Gastroesophageal sphincter (tissue), 4 donors: ENCODE results near the gene CLEC10A. TPM values are rescaled to one million over a fixed set of nuclear protein-coding genes. Genes with fewer than 3 reads are reported as not detected.

Experiments used
- ATAC-seq: fragments of 150-250 bp; one replicate; pipeline ENCODE4 v1.9.1; 2016; ENCODE audit warnings: mild to moderate bottlenecking, moderate library complexity
- H3K27ac ChIP-seq, 4 donors: fragments of 200-600 bp; sonication (generic) in 3 of 4; 1 replicate in 3 of 4; 2 replicates in 1 of 4; pipeline ENCODE4 v1.5.1; 2016 to 2019
- H3K27me3 ChIP-seq: fragments of 200-600 bp; sonication (generic); one replicate; pipeline ENCODE4 v1.5.1; 2019
- H3K36me3 ChIP-seq, 2 donors: fragments of 200-600 bp; sonication (generic); one replicate each; pipeline ENCODE4 v1.5.1; 2019; ENCODE audit warnings: control low read depth in 1 of 2
- H3K4me1 ChIP-seq, 3 donors: fragments of 200-600 bp; sonication (generic); 1 replicate in 2 of 3; 2 replicates in 1 of 3; pipeline ENCODE4 v1.5.1; 2016 to 2019; ENCODE audit warnings: control low read depth in 2 of 3
- H3K4me3 ChIP-seq, 2 donors: fragments of 200-600 bp; sonication (generic); one replicate each; pipeline ENCODE4 v1.5.1; 2019; ENCODE audit warnings: mild to moderate bottlenecking in 1 of 2, moderate library complexity in 1 of 2
- H3K9me3 ChIP-seq, 3 donors: fragments of 200-600 bp; sonication (generic); one replicate each; pipeline ENCODE4 v1.5.1; 2017 to 2019; ENCODE audit warnings: control low read depth in 2 of 3
- EP300 ChIP-seq: sonication (generic); formaldehyde crosslinking; IDR thresholded peaks from one replicate; pipeline ENCODE4 v1.6.1; 2017; ENCODE audit warnings: antibody characterized with exemption, mild to moderate bottlenecking
- POLR2A ChIP-seq, 2 donors: fragments of 450-650 bp; IDR thresholded peaks; one replicate each; pipeline ENCODE4 v1.6.1; 2017; ENCODE audit warnings: antibody characterized with exemption in 2 of 2, mild to moderate bottlenecking in 2 of 2, moderate library complexity in 1 of 2
- POLR2AphosphoS5 ChIP-seq: sonication (generic); formaldehyde crosslinking; IDR thresholded peaks from one replicate; pipeline ENCODE4 v1.6.1; 2017; ENCODE audit warnings: antibody characterized with exemption
- WGBS, 2 donors: methylation state at CpG; one replicate each; pipeline ENCODE4 v1.1.5; 2018; ENCODE audit warnings: low coverage in 1 of 2; 5-methylcytosine and 5-hydroxymethylcytosine counted together
- total RNA-seq, 4 donors: library from RNA; depleted of rRNA; stranded (reverse); fragments of >200 nt; gene quantifications; one replicate each; pipeline ENCODE4 v1.1.0, GENCODE V29; 2016
- TF ChIP-seq, protein P1 (sequence below), 4 experiments: fragments of 200-600 bp in 2 of 4; fragments of 450-650 bp in 2 of 4; sonication (generic) in 1 of 4; IDR thresholded peaks; one replicate each; pipeline ENCODE4 v1.5.1; 2017 to 2019; ENCODE audit warnings: antibody characterized with exemption in 4 of 4, mild to moderate bottlenecking in 2 of 4, moderate library complexity in 2 of 4

The CLEC10A gene
- total RNA-seq, 4 donors from 2014 or later = 3.8 to 25.6 (median 11.3) TPM

DNA sequence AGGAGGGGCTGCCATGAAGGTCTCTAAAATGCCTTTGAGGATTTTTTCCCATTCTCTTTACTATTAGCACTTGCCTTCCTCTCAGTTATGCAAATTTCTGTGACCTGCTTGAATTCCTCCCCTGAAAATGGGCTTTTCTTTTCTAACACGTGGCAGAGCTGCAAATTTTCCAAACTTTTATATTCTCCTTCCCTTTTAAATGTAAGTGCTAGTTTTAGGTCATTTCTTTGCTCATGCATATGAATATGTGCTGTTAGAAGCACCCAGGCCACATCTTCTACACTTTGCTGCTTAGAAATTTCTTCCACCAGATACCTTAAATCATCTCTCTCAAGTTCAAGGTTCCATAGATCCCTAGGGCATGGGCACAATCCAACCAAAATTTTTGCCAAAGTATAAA, 11.8 kb downstream of the CLEC10A start:
- WGBS, 2 donors = 0% methylated on average over 1 of the region's 1 CpG
- ATAC-seq = no peak
- no peaks in the 10 kb centered on the region for H3K4me1 ChIP-seq
- peaks cover 33% of the 10 kb centered on the region for H3K27me3 ChIP-seq
- H3K36me3 ChIP-seq = no peaks in the 10 kb centered on the region
- no peak for TF ChIP-seq POLR2A (IDR thresholded peaks at IDR 0.05)
- no peak for TF ChIP-seq EP300
- no peak for TF ChIP-seq POLR2AphosphoS5
- TF ChIP-seq, protein P1, sequence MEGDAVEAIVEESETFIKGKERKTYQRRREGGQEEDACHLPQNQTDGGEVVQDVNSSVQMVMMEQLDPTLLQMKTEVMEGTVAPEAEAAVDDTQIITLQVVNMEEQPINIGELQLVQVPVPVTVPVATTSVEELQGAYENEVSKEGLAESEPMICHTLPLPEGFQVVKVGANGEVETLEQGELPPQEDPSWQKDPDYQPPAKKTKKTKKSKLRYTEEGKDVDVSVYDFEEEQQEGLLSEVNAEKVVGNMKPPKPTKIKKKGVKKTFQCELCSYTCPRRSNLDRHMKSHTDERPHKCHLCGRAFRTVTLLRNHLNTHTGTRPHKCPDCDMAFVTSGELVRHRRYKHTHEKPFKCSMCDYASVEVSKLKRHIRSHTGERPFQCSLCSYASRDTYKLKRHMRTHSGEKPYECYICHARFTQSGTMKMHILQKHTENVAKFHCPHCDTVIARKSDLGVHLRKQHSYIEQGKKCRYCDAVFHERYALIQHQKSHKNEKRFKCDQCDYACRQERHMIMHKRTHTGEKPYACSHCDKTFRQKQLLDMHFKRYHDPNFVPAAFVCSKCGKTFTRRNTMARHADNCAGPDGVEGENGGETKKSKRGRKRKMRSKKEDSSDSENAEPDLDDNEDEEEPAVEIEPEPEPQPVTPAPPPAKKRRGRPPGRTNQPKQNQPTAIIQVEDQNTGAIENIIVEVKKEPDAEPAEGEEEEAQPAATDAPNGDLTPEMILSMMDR (IDR thresholded peaks at IDR 0.05) = no peak
- H3K4me3 ChIP-seq = no peak overlapping the region
- H3K9me3 ChIP-seq = peaks cover 0 to 22% (median 0%) of the 10 kb centered on the region in 3 donors
- no peak overlapping the region for H3K27ac ChIP-seq

DNA sequence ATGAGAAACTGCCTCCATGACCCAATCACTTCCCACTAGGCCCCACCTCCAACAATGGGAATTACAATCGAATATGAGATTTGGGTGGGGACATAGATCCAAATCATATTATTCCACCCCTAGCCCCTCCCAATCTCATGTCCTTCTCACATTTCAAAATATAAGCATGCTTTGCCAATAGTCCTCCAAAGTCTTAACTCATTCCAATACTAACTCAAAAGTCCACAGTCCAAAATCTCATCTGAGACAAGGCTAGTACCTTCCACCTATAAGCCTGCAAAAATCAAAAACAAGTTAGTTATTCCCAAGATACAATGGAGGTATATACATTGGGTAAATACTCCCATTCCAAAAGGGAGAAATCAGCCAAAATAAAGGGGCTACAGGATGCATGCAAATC, 12.9 kb downstream of the CLEC10A start:
- Histone ChIP-seq H3K4me3 (no peak overlapping the region), H3K27ac (no peak overlapping the region), H3K27me3 (peaks cover 40% of the 10 kb centered on the region), H3K4me1 (no peaks in the 10 kb centered on the region), H3K36me3 (no peaks in the 10 kb centered on the region), H3K9me3 (peaks cover 0 to 22% (median 0%) of the 10 kb centered on the region in 3 donors)
- TF ChIP-seq EP300 (no peak), POLR2AphosphoS5 (no peak), POLR2A (IDR thresholded peaks at IDR 0.05) (no peak)
- TF ChIP-seq, protein P1 (IDR thresholded peaks at IDR 0.05) = no peak
- 83% methylated on average over 1 of the region's 1 CpG for WGBS, 2 donors
- no peak for ATAC-seq

DNA sequence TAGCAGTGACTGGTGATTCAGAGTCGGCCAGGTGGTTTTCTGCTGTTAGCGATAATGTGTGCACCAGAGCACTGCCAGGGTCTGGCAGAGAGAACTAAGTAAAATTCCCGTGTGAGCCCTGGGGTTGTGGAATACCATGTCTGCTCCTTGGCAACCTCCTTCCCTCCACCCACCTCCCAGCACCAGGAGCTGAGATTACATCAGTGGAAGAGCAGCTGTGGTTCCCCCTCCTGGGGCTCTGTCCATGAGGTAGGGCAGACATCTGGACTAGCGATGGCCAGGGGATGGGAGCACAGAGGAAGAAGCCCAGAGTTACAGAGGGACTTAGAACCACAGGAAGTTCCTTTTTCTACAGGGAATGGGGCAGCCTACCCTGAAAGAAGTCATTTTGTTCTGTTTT, 15.8 kb downstream of the CLEC10A start:
- no peak overlapping the region for H3K4me3 ChIP-seq
- no peak for TF ChIP-seq POLR2A (IDR thresholded peaks at IDR 0.05)
- no peak for TF ChIP-seq POLR2AphosphoS5
- peaks cover 0 to 22% (median 0%) of the 10 kb centered on the region in 3 donors for H3K9me3 ChIP-seq
- H3K4me1 ChIP-seq = no peaks in the 10 kb centered on the region
- WGBS, 2 donors = 38 to 58% methylated on average over 3 of the region's 4 CpGs
- no peak overlapping the region for H3K27ac ChIP-seq
- peaks cover 50% of the 10 kb centered on the region for H3K27me3 ChIP-seq
- no peak for ATAC-seq
- no peaks in the 10 kb centered on the region for H3K36me3 ChIP-seq

DNA sequence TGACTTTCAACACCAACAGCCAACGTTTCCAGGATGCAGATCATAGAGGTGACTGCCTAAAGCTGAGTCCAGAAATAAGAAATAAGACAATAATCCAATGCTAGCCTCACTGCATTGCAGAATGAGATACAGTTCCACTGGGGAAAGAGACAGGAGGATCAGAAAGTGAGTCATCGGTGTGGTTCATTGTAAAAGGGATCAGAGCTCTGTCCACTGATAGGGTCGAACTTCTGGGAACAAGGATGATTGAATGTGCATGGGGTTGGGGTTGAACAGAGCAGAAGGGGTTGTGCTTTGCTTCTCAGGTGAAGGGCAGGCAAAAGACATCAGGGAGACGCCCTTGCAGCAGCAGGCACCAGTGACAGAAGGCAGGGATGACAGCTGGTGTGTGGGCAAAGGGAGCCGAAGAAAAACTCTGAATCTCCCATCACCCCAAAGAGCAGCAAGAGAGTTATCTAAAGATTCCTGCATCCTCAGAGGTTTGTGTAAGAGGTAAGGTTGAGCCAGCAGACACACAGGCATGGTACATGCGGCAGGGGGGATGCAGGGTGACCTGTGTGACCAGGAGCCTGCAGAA, 16.4 kb downstream of the CLEC10A start:
- H3K9me3 ChIP-seq = peaks cover 0 to 16% (median 0%) of the 10 kb centered on the region in 3 donors

DNA sequence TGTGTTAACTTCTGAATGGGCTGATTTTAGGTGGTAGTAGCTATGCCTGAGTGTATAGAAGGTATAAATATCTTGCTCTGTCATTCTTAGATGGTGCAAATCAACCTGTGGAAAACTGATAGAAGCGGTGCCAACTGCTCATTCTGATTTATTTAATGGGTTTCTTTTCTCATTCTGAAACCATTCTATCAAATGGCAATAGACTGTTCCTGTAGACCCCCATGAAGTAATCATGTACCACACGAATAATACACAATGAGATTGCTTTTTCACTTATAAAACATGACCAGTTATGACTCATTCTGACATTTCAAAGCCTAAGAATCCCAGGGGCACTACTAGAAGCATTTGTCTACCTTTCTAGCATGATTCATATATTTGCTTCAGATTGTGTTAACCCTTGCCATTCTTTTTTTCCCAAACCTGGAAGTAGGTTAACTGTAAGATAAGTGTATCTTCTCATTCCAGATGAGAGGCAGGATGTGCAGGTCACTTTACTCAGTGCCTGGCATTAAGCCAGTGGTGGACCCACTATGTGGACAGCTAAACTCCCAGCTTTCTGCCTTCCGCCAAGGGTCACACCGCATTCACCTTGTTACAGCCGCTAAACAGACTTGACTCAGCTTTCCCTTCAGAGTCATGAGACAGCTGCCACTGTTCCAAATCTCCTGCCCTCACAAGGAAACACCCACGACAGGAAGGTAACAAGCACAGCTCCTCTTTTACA, 19.7 kb downstream of the CLEC10A start:
- Histone ChIP-seq H3K4me1 (no peaks in the 10 kb centered on the region), H3K27me3 (peaks cover 37% of the 10 kb centered on the region), H3K36me3 (no peaks in the 10 kb centered on the region), H3K27ac (no peak overlapping the region), H3K4me3 (no peak overlapping the region), H3K9me3 (no peaks in the 10 kb centered on the region)
- TF ChIP-seq, protein P1 (IDR thresholded peaks at IDR 0.05) = no peak
- TF ChIP-seq POLR2AphosphoS5 (no peak), EP300 (no peak), POLR2A (IDR thresholded peaks at IDR 0.05) (no peak)
- WGBS, 2 donors = 37 to 38% methylated on average over 6 of the region's 6 CpGs
- no peak for ATAC-seq

More for the DNA sequence above, 16.4 kb downstream of the CLEC10A start:
- WGBS, 2 donors = 50 to 55% methylated on average over 1 to 6 of the region's 6 CpGs
- H3K4me1 ChIP-seq = no peaks in the 10 kb centered on the region
- H3K36me3 ChIP-seq = no peaks in the 10 kb centered on the region
- no peak for ATAC-seq
- TF ChIP-seq, protein P1 (IDR thresholded peaks at IDR 0.05) = no peak
- TF ChIP-seq POLR2A (IDR thresholded peaks at IDR 0.05) (no peak), POLR2AphosphoS5 (no peak), EP300 (no peak)
- no peak overlapping the region for H3K27ac ChIP-seq
- peaks cover 44% of the 10 kb centered on the region for H3K27me3 ChIP-seq
- no peak overlapping the region for H3K4me3 ChIP-seq
